Measurements from ENCODE around the gene PDE3B.
"Not testable (repeated sequence)": the region's sequence is repeated elsewhere in the genome, so short reads cannot be mapped to it uniquely, and the experiment has no call there.

GRCh38 chr11:14667329-14667728, 23.7 kb downstream of the PDE3B start:
- TF ChIP-seq, protein P1, sequence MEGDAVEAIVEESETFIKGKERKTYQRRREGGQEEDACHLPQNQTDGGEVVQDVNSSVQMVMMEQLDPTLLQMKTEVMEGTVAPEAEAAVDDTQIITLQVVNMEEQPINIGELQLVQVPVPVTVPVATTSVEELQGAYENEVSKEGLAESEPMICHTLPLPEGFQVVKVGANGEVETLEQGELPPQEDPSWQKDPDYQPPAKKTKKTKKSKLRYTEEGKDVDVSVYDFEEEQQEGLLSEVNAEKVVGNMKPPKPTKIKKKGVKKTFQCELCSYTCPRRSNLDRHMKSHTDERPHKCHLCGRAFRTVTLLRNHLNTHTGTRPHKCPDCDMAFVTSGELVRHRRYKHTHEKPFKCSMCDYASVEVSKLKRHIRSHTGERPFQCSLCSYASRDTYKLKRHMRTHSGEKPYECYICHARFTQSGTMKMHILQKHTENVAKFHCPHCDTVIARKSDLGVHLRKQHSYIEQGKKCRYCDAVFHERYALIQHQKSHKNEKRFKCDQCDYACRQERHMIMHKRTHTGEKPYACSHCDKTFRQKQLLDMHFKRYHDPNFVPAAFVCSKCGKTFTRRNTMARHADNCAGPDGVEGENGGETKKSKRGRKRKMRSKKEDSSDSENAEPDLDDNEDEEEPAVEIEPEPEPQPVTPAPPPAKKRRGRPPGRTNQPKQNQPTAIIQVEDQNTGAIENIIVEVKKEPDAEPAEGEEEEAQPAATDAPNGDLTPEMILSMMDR (IDR thresholded peaks at IDR 0.05): not testable (repeated sequence)
- TF ChIP-seq POLR2A (IDR thresholded peaks at IDR 0.05): not testable (repeated sequence)
